Peyer's patch (tissue), 4 donors: Measurements from ENCODE around the gene TSC22D3.

Experiments used
- POLR2A ChIP-seq, 2 donors: fragments of 450-650 bp; IDR thresholded peaks; one replicate each; pipeline ENCODE4 v1.5.1; 2017; ENCODE audit warnings: antibody characterized with exemption in 2 of 2, mild to moderate bottlenecking in 2 of 2, moderate library complexity in 2 of 2
- TF ChIP-seq, protein P1 (sequence below), 6 experiments: fragments of 450-650 bp in 4 of 6; fragments of 200-600 bp in 2 of 6; sonication (generic) in 1 of 6; IDR thresholded peaks; one replicate each; pipeline ENCODE4 v1.5.1; 2017 to 2019; ENCODE audit warnings: antibody characterized with exemption in 6 of 6, mild to moderate bottlenecking in 3 of 6, moderate library complexity in 1 of 6

DNA sequence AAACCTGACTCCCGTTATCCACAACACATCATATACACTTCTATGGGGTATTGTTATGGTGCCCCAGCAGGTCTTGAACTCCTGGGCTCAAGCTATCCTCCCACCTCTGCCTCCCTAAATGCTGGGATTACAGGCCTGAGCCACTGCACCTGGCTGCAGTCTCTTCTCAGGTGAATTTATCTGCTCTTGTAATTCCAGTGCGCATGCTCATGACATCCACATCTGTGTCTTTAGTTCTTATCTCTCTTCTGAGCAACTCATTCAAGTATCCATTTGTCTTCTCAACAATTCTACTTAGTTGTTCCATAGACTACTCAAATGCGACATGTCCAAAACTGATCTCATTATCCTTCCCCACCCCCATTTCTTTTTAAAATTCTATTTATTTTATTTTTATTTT, 29.6 kb upstream of the TSC22D3 start:
- TF ChIP-seq POLR2A (IDR thresholded peaks at IDR 0.05) = no peak
- TF ChIP-seq, protein P1, sequence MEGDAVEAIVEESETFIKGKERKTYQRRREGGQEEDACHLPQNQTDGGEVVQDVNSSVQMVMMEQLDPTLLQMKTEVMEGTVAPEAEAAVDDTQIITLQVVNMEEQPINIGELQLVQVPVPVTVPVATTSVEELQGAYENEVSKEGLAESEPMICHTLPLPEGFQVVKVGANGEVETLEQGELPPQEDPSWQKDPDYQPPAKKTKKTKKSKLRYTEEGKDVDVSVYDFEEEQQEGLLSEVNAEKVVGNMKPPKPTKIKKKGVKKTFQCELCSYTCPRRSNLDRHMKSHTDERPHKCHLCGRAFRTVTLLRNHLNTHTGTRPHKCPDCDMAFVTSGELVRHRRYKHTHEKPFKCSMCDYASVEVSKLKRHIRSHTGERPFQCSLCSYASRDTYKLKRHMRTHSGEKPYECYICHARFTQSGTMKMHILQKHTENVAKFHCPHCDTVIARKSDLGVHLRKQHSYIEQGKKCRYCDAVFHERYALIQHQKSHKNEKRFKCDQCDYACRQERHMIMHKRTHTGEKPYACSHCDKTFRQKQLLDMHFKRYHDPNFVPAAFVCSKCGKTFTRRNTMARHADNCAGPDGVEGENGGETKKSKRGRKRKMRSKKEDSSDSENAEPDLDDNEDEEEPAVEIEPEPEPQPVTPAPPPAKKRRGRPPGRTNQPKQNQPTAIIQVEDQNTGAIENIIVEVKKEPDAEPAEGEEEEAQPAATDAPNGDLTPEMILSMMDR (IDR thresholded peaks at IDR 0.05) = no peak
